ENCODE measurements around the gene DPP9.
A peak's percentile ranks its signal among the peaks of the same experiment; 100 is the strongest.

DPP9 gene

GRCh38 chr19:4709440-4710280 is 14.0 kb downstream of the DPP9 start:
- no peak for DNase-seq (ENCODE audit: low spot score)

GRCh38 chr19:4707956-4708650 is 15.5 kb downstream of the DPP9 start:
- peak; percentile 35 for DNase-seq (ENCODE audit: low spot score)

GRCh38 chr19:4707322-4707721 is 16.3 kb downstream of the DPP9 start:
- DNase-seq (ENCODE audit: low spot score): no peak

GRCh38 chr19:4705413-4706131 is 18.1 kb downstream of the DPP9 start:
- no peak for DNase-seq (ENCODE audit: low spot score)

- no peak for DNase-seq (ENCODE audit: low spot score)
Observed at GRCh38 chr19:4704317-4704673, 19.3 kb downstream of the DPP9 start.

- DNase-seq (ENCODE audit: low spot score): no peak
Observed at GRCh38 chr19:4703671-4704316, 19.8 kb downstream of the DPP9 start.

DNA sequence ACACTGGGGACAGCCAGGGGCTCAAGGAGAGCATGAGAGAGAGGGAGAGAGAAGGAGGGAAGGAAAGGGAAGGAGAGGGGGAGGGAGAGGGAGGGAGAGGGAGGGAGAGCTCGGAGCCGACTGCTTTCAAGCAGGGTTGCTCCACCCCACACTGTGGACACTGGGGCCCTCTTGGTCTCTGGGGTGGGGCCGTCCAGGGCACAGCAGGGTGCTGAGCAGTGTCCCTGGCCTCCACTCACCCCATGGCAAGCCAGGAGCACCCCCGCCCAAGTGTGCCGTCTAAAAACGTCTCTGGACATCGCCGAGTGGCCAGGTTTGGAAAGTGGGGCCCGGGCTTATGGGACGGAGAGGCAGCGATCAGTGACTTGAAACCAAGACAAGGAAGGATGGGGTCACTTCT is 20.9 kb downstream of the DPP9 start:
- DNase-seq (ENCODE audit: low spot score): no peak

DNA sequence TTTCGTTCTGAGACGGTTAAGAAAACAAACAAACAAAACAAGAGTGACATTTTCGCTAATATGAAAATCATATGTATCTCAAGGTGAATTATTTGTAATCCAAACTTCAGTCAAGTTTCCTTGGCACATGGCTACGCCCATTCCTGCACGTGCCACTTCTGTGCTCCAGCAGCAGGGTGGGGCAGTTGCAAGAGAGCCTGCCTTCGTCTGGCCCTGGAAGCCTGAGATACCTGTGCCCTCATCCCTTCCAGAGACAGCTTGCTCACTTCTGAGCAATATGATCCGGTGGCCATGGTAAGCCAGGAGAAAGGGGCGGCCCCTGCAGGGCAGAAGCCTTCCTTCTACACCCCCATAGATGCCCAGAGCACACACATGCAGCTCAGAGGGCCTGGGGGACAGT is 22.1 kb downstream of the DPP9 start:
- DNase-seq (ENCODE audit: low spot score): no peak

GRCh38 chr19:4700693-4700970 is 23.0 kb downstream of the DPP9 start:
- no peak for DNase-seq (ENCODE audit: low spot score)

- DNase-seq (ENCODE audit: low spot score): no peak
Observed at GRCh38 chr19:4699826-4700692, 23.6 kb downstream of the DPP9 start.

GRCh38 chr19:4697304-4697703 is 26.3 kb downstream of the DPP9 start:
- DNase-seq (ENCODE audit: low spot score): no peak

GRCh38 chr19:4695224-4695731 is 28.4 kb downstream of the DPP9 start:
- DNase-seq (ENCODE audit: low spot score): no peak

- peak; percentile 90 for DNase-seq (ENCODE audit: low spot score)
Observed at GRCh38 chr19:4694211-4694987, 29.2 kb downstream of the DPP9 start.

GRCh38 chr19:4693471-4694121 is 30.0 kb downstream of the DPP9 start:
- no peak for DNase-seq (ENCODE audit: low spot score)

GRCh38 chr19:4693078-4693350 is 30.6 kb downstream of the DPP9 start:
- no peak for DNase-seq (ENCODE audit: low spot score)

DNA sequence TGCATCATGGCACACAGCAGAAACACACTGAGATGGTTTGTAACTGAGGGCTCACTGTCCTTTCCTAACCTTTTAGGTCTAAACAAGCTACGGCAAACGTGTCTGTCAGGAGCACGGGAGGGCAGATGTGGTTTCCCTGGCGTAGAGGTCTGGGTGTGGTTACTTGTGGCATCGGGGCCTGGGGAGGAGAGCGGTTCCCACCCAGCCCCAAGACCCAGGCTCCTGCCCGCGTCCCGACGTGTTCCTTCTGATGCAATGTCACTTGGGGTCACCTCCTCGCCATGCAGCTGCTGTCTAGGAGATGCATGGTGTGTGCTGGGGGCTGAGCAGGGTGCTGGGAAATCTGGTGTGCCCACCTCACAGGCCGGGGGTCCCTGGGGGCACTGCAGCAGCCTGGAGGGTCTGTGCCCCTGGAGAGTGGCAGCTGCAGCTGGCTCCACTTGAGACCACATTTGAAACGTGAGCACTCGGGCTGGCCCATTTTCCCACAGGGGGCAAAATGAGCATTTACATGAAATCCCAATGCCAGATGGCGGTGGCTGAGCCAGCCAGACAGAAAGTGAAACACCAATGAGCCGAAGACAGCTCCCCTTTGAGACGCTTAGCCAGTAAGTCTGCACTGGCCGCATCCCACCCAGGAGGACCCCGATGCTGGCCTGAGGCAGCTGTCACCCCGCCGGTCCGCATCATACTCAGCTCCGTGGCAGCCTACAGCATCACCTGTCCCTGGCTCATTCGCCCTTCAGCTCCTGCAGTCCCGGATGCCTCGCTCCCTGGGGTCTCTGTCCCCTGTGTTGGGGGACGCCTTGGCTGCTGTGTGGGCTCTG is 31.2 kb downstream of the DPP9 start:
- DNase-seq (ENCODE audit: low spot score): no peak

GRCh38 chr19:4691373-4691772 is 32.3 kb downstream of the DPP9 start:
- DNase-seq (ENCODE audit: low spot score): no peak

GRCh38 chr19:4690361-4690760 is 33.3 kb downstream of the DPP9 start:
- no peak for DNase-seq (ENCODE audit: low spot score)

DNA sequence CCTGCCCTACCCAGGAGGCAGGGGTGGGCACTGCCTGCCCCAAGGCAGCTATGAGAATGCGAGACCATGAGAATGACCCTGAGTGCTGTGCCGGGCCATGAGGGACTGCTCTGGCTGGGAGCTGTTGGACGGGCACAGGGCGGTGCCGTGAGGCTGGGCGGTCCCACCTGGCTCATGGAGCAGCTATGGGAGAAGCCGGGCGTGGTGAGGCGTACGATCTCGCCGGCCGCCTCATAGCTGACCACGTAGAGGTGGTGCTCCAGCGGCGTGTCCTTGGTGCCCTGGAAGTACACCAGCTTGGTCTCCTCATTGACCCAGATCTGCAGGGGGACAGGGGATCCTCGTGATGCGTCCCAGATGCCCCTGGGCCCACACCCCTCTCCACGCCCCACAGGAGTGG is 34.2 kb downstream of the DPP9 start:
- DNase-seq (ENCODE audit: low spot score): no peak

DNA sequence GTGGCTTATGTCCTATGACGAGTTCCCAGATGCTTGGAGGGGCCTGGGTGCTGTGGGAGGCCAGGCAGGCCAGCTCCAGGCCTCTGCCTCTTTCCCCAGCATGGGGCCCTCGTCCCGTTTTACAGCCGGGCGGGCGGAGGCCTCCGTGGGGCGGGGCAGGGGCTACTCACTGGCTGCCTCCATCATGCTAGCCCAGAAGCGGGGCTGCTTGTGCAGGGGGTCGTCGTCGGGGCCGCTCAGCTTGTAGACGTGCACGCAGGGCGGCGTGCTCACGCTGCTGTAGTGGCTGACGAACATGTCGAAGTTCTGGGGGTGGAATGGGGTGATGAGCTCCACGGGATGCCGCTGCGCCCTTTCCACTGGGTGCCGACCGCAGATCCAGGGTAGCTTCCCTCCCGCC is 35.1 kb downstream of the DPP9 start:
- DNase-seq (ENCODE audit: low spot score): no peak

All from AG20443 (cell line).